IMR-90 (cell line): ENCODE measurements around the gene RASGRF2. TPM values are rescaled to one million over a fixed set of nuclear protein-coding genes. Genes with fewer than 3 reads are reported as not detected.
A peak's percentile ranks its signal among the peaks of the same experiment; 100 is the strongest.

Source experiments
- ATAC-seq: fragments of 200-7000 bp; cut with Tn5 transposase; 2 replicates; pipeline ENCODE4 v1.9.1; 2020; ENCODE audit warnings: low read depth, mild to moderate bottlenecking, moderate library complexity
- BruUV-seq: library from RNA; stranded (reverse); fragments of 400-500 nt; replicated peaks from 2 replicates; lab custom pipeline; 2021; lab: Mats Ljungman, UMichigan
- CTCF ChIA-PET: fragments of 300-600 bp; formaldehyde crosslinking; extraction: SDS; loops from one replicate; lab custom pipeline; 2021; ENCODE audit warnings: antibody characterized with exemption; lab: Yijun Ruan, JAX
- POLR2A ChIA-PET: fragments of 300-600 bp; sonication (Branson Sonifier 250); formaldehyde crosslinking; loops from one replicate; lab custom pipeline; 2022; ENCODE audit warnings: antibody characterized with exemption; ENCODE audit not compliant: unreplicated experiment; lab: Charles Lee
- DNase-seq: peaks from one replicate; pipeline ENCODE4 v3.0.0; 2013
- H2AFZ ChIP-seq: replicated peaks from 2 replicates; pipeline ENCODE3; 2013; ENCODE audit warnings: low read length, mild to moderate bottlenecking; ENCODE audit not compliant: poor library complexity
- H2AK5ac ChIP-seq: 2 replicates; pipeline ENCODE4 v1.6.1; 2013; ENCODE audit warnings: low read depth, low read length, inconsistent platforms
- H2AK9ac ChIP-seq: replicated peaks from 2 replicates; pipeline ENCODE3; 2013; ENCODE audit warnings: mild to moderate bottlenecking, low read depth, low read length, moderate library complexity; ENCODE audit not compliant: poor library complexity
- H2BK120ac ChIP-seq: 2 replicates; pipeline ENCODE4 v1.6.1; 2013; ENCODE audit warnings: low read depth, low read length, inconsistent platforms
- H2BK15ac ChIP-seq: 3 replicates; pipeline ENCODE4 v1.6.1; 2013; ENCODE audit warnings: low read depth, low read length, inconsistent platforms
- H2BK20ac ChIP-seq: 2 replicates; pipeline ENCODE4 v1.6.1; 2013; ENCODE audit warnings: low read depth, mild to moderate bottlenecking, inconsistent platforms, low read length, moderate library complexity
- H2BK5ac ChIP-seq: 2 replicates; pipeline ENCODE4 v1.6.1; 2013; ENCODE audit warnings: mild to moderate bottlenecking, low read depth, low read length, inconsistent platforms; ENCODE audit not compliant: poor library complexity, severe bottlenecking
- H3K14ac ChIP-seq: replicated peaks from 2 replicates; pipeline ENCODE4 v1.6.1; 2013; ENCODE audit warnings: low read depth, low read length, inconsistent platforms
- H3K18ac ChIP-seq: 2 replicates; pipeline ENCODE4 v1.6.1; 2013; ENCODE audit warnings: low read depth, low read length, control low read depth
- H3K23ac ChIP-seq: 2 replicates; pipeline ENCODE4 v1.6.1; 2013; ENCODE audit warnings: low read depth, low read length, inconsistent platforms
- H3K27ac ChIP-seq: 2 replicates; pipeline ENCODE4 v1.5.1; 2013; ENCODE audit warnings: mild to moderate bottlenecking, control low read depth, low read length; ENCODE audit not compliant: insufficient read depth
- H3K27me3 ChIP-seq: 2 replicates; pipeline ENCODE4 v1.6.1; 2013; ENCODE audit warnings: low read length; ENCODE audit not compliant: control insufficient read depth, insufficient read depth
- H3K36me3 ChIP-seq: 2 replicates; pipeline ENCODE4 v1.6.1; 2013; ENCODE audit warnings: low read length, mixed read lengths; ENCODE audit not compliant: control insufficient read depth, insufficient read depth
- H3K4ac ChIP-seq: 2 replicates; pipeline ENCODE4 v1.6.1; 2013; ENCODE audit warnings: low read depth, low read length, inconsistent platforms
- H3K4me1 ChIP-seq: 2 replicates; pipeline ENCODE4 v1.6.1; 2013; ENCODE audit warnings: low read length, mixed read lengths; ENCODE audit not compliant: control insufficient read depth, insufficient read depth
- H3K4me2 ChIP-seq: 2 replicates; pipeline ENCODE4 v1.6.1; 2013; ENCODE audit warnings: low read depth, mild to moderate bottlenecking, control low read depth, low read length, moderate library complexity
- H3K4me3 ChIP-seq: 2 replicates; pipeline ENCODE4 v1.5.1; 2013; ENCODE audit warnings: low read depth, mild to moderate bottlenecking, control low read depth, low read length, moderate library complexity; ENCODE audit not compliant: insufficient read depth
- H3K56ac ChIP-seq: 2 replicates; pipeline ENCODE4 v1.6.1; 2013; ENCODE audit warnings: low read length, inconsistent platforms; ENCODE audit not compliant: insufficient read depth; ENCODE audit errors: extremely low read depth
- H3K79me1 ChIP-seq, 2 experiments: 2 replicates each; pipeline ENCODE4 v1.6.1; 2013; ENCODE audit warnings: low read length in 2 of 2, inconsistent platforms in 1 of 2, low read depth in 1 of 2
- H3K9ac ChIP-seq: 2 replicates; pipeline ENCODE4 v1.6.1; 2013; ENCODE audit warnings: low read depth, low read length, control low read depth
- H3K9me1 ChIP-seq: 2 replicates; pipeline ENCODE4 v1.6.1; 2013; ENCODE audit warnings: low read length, inconsistent platforms; ENCODE audit not compliant: insufficient read depth
- H3K9me3 ChIP-seq: 2 replicates; pipeline ENCODE4 v1.6.1; 2013; ENCODE audit warnings: low read length; ENCODE audit not compliant: control insufficient read depth, insufficient read depth
- H4K20me1 ChIP-seq: 2 replicates; pipeline ENCODE4 v1.6.1; 2013; ENCODE audit warnings: low read length, inconsistent platforms; ENCODE audit not compliant: insufficient read depth
- H4K5ac ChIP-seq: 2 replicates; pipeline ENCODE4 v1.6.1; 2013; ENCODE audit warnings: mild to moderate bottlenecking, low read depth, low read length, control low read depth
- H4K8ac ChIP-seq, 2 experiments: 2 replicates each; pipeline ENCODE4 v1.6.1; 2013; ENCODE audit warnings: low read depth in 2 of 2, low read length in 2 of 2, control low read depth in 1 of 2, inconsistent platforms in 1 of 2
- H4K91ac ChIP-seq: 2 replicates; pipeline ENCODE4 v1.6.1; 2013; ENCODE audit warnings: low read depth, low read length, inconsistent platforms; ENCODE audit not compliant: insufficient read depth
- CEBPB ChIP-seq: IDR thresholded peaks from 2 replicates; pipeline ENCODE4 v1.6.1; 2012; ENCODE audit warnings: low read depth, low read length, improper control_type of control experiment
- CHD1 ChIP-seq: IDR thresholded peaks from 2 replicates; pipeline ENCODE4 v1.6.1; 2012; ENCODE audit warnings: low read depth, low read length, improper control_type of control experiment
- CTCF ChIP-seq: conservative IDR thresholded peaks from 2 replicates; pipeline ENCODE4 v1.5.1; 2012; ENCODE audit warnings: mild to moderate bottlenecking, low read depth, low read length, improper control_type of control experiment
- ELK1 ChIP-seq: fragments of 150-350 bp; IDR thresholded peaks from 2 replicates; pipeline ENCODE4 v1.6.1; 2016; ENCODE audit warnings: low read depth, mild to moderate bottlenecking, low read length, moderate library complexity, borderline replicate concordance
- FOS ChIP-seq: fragments of 150-350 bp; IDR thresholded peaks from 2 replicates; pipeline ENCODE4 v1.6.1; 2016; ENCODE audit warnings: low read depth, low read length
- MAFK ChIP-seq: IDR thresholded peaks from 2 replicates; pipeline ENCODE4 v1.6.1; 2012; ENCODE audit warnings: low read depth, low read length, improper control_type of control experiment
- MAZ ChIP-seq: IDR thresholded peaks from 2 replicates; pipeline ENCODE4 v1.6.1; 2012; ENCODE audit warnings: low read depth, mild to moderate bottlenecking, low read length, improper control_type of control experiment, moderate library complexity, borderline replicate concordance
- MXI1 ChIP-seq: IDR thresholded peaks from 2 replicates; pipeline ENCODE4 v1.6.1; 2012; ENCODE audit warnings: low read depth, mild to moderate bottlenecking, low read length, moderate library complexity, borderline replicate concordance
- POLR2A ChIP-seq: IDR thresholded peaks from 2 replicates; pipeline ENCODE4 v1.6.1; 2012; ENCODE audit warnings: mild to moderate bottlenecking, low read depth, low read length
- RAD21 ChIP-seq: IDR thresholded peaks from 2 replicates; pipeline ENCODE4 v1.6.1; 2012; ENCODE audit warnings: low read length, improper control_type of control experiment
- RCOR1 ChIP-seq: IDR thresholded peaks from 2 replicates; pipeline ENCODE4 v1.6.1; 2012; ENCODE audit warnings: mild to moderate bottlenecking, low read length, improper control_type of control experiment; ENCODE audit not compliant: insufficient replicate concordance
- RFX5 ChIP-seq: IDR thresholded peaks from 2 replicates; pipeline ENCODE4 v1.8.0; 2012; ENCODE audit warnings: low read depth, mild to moderate bottlenecking, low read length, moderate library complexity
- SMC3 ChIP-seq: fragments of 150-350 bp; IDR thresholded peaks from 2 replicates; pipeline ENCODE4 v1.6.1; 2016; ENCODE audit warnings: low read depth, mild to moderate bottlenecking, antibody characterized with exemption, low read length, moderate library complexity
- USF2 ChIP-seq: fragments of 150-350 bp; IDR thresholded peaks from 2 replicates; pipeline ENCODE4 v1.6.1; 2017; ENCODE audit warnings: mild to moderate bottlenecking, antibody characterized with exemption, low read length, low read depth
- WGBS, 2 experiments: methylation state at CpG; one replicate each; pipeline versions ENCODE4 v1.1.5 to v1.1.7; 2013; ENCODE audit warnings: missing lambda C conversion rate in 2 of 2; ENCODE audit not compliant: insufficient read length in 1 of 2; ENCODE audit errors: extremely low coverage in 2 of 2; 5-methylcytosine and 5-hydroxymethylcytosine counted together
- dilution Hi-C: fragments of 300-500 bp; cut with HindIII; formaldehyde crosslinking; loops from one replicate; pipeline ENCODE4 v1.14.3; 2018; ENCODE audit warnings: low sequenced_read_pairs; ENCODE audit not compliant: unreplicated experiment
- in situ Hi-C: fragments of 300-500 bp; cut with MboI; formaldehyde crosslinking; loops from 3 replicates; pipeline ENCODE4 v1.14.3; 2019; ENCODE audit warnings: low sequenced_read_pairs, inconsistent platforms, mixed read lengths
- intact Hi-C: fragments of 100-400 bp; cut with micrococcal nuclease; formaldehyde crosslinking; loops from 2 replicates; pipeline ENCODE4 v1.10.0; 2022
- polyA plus RNA-seq, 3 experiments: library from polyadenylated mRNA; depleted of rRNA; stranded (reverse); fragments of >200 nt; gene quantifications; 2 replicates each; pipeline ENCODE4 v1.2.3, GENCODE V29; 2012; ENCODE audit warnings: low replicate concordance in 1 of 3
- total RNA-seq: library from RNA; depleted of rRNA; stranded (reverse); fragments of >200 nt; gene quantifications from 2 replicates; pipeline ENCODE4 v1.2.3, GENCODE V29; 2012

Gene RASGRF2
- total and polyA plus RNA-seq, 2 of the 4 experiments (the other 2 are of a cell fraction): 2.9 to 5.0 TPM

GRCh38 chr5:80967500-80968181 is 7.5 kb downstream of the RASGRF2 start:
- Histone ChIP-seq H3K27ac (peak overlapping the region; percentile 81), H2BK120ac (peak overlapping the region; percentile 95), H4K5ac (peak overlapping the region; percentile 17; the same call in 1 of the 2 replicates), H3K4me3 (no peak overlapping the region), H4K91ac (peak overlapping the region; percentile 89), H4K8ac (peak overlapping the region; percentile 42 to 89), H2BK5ac (peak overlapping the region; percentile 82), H3K56ac (peak overlapping the region; percentile 87), H3K18ac (peak overlapping the region; percentile 19; the same call in 1 of the 2 replicates), H3K27me3 (no peaks in the 10 kb centered on the region), H3K9ac (peak overlapping the region; percentile 4; the same call in 1 of the 2 replicates), H2AK5ac (peak overlapping the region; percentile 94), H3K14ac (peak overlapping the region; percentile 75), H3K4me2 (peak overlapping the region; percentile 65), H3K4ac (peak overlapping the region; percentile 92), H3K36me3 (no peaks in the 10 kb centered on the region), H4K20me1 (no peaks in the 10 kb centered on the region), H2AFZ (no peak overlapping the region), H2BK20ac (peak overlapping the region; percentile 85), H3K9me1 (peaks cover 10% of the 10 kb centered on the region; the same call in 1 of the 2 replicates), H2BK15ac (peak overlapping the region; percentile 66), H3K23ac (peak overlapping the region; percentile 91; the same call in 1 of the 2 replicates), H3K4me1 (peaks cover 10% of the 10 kb centered on the region), H2AK9ac (peak overlapping the region; percentile 79), H3K79me1 (peaks cover 8 to 42% of the 10 kb centered on the region in 2 experiments), H3K9me3 (no peaks in the 10 kb centered on the region)
- ChIA-PET CTCF (interaction anchor here (0.6 to 0.7 kb wide), 2 partner anchors 160 to 179 kb away, joined by 3 read pairs; no protein-coding TSS in a partner anchor), POLR2A (interaction anchor here (0.6 kb wide), 1 partner anchor 237 kb away, joined by 10 read pairs; no protein-coding TSS in a partner anchor)
- intact Hi-C loops: loop anchor here (10.0 kb wide), 1 partner anchor 327 kb away; no protein-coding TSS in a partner anchor
- no CpG with 5 or more reads among the region's 2 CpGs for WGBS, 2 experiments
- DNase-seq (peak; percentile 93), ATAC-seq (peak; percentile 74)
- dilution Hi-C loops: no loop called here
- in situ Hi-C loops: no loop called here
- no TSS peak for BruUV-seq
- TF ChIP-seq USF2 (no peak), CHD1 (no peak), ELK1 (no peak), CTCF (no peak), MAZ (no peak), RFX5 (no peak), MXI1 (no peak), RCOR1 (no peak), FOS (peak; percentile 86), POLR2A (no peak), CEBPB (peak; percentile 75), MAFK (no peak; the same call in 1 of the 2 replicates), RAD21 (no peak), SMC3 (no peak)
